Cortex of kidney (tissue), 1 donor: ENCODE measurements around the gene PHACTR3.

Source experiments
- DNase-seq: peaks from one replicate; lab custom pipeline; 2025; lab: John Stamatoyannopoulos, UW

The PHACTR3 gene

DNA sequence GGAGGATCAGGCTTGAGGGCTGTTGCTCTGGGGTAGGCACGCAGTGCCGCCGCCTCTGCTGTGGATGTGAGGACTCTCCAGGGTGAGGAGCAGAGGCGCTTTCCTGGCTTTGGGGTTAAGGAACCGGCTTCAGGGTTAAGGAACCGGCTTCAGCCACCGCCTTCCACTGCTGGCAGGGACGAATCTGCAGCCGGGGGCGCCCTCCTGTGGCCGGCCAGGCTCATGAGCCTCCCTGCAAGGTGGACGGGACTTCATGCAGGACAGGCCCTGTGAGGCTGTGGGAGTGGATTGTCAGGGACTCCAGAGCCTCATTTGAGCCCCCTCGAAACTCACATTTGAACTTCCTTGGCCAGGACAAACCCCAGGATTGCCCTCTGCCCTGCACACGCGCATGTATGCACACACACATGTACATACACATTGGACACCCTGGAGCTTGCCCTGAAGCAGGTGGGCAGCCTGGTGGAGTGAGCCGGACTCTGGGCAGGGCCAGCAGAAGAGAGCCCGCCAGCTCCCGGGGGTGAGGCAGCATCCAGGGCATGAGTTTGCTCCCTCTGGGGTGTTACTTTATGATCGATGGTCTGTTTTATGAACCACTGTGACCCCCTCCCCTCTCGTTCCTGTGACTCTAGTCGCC lies 146.9 kb downstream of the PHACTR3 start:
- DNase-seq: no peak

DNA sequence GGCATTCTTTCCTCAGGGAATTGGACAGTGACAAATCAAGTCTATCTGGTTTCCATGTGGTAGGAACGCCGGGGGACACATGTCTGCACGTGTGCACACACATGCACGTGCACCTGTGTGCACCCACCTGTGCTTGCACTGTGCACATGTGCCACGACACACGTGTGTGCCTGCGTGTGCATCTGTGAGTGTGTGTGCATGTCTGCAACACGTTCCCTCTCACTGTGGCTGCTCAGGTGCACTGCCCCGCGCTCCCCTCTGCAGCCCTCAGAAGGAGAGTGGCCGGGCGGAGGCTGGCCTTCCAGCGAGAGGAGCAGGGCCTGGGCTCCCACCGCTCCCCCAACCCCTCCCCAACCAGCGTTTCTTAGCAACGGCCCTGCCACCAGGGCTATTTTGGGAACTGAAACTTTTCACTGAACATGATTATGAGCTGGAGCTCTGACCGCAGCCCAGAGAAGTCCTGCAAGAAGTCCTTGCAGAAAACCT lies 147.8 kb downstream of the PHACTR3 start:
- DNase-seq: no peak

DNA sequence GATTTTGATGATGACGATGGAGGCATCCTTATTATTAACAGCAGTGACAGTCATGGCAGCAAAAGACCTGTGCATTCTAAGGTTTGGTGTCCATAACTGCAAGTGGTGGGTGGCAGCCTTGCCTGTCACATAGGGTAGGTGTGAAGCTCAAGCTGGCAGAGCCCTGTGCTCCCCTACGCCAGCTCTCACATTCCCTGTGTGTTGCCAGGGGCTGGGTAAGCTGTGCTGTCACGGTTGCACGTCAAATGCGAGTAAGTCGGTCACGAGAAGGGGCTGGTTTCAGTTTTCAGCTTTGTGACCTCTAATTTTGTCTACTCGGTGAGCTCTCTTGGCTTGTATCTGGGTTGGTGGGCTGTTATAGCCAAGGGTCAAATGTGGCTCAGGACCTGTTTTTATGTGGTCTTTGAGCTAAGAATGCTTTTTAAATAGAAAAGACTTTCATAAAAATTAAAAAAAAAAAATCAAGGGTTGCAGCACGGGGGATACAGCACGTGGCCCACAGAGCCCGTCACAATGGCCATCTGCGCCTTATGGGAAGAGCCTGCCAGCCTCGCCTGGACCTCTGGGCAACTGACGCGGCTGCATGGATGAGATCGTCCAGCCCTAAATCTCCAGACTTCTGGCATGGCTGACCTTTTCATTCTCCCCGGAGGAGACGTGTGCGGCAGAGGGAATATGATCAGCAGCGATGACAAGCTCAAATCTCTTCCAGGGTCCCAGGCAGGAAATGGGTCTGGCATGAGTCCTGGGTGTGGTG lies 148.5 kb downstream of the PHACTR3 start:
- DNase-seq: no peak

DNA sequence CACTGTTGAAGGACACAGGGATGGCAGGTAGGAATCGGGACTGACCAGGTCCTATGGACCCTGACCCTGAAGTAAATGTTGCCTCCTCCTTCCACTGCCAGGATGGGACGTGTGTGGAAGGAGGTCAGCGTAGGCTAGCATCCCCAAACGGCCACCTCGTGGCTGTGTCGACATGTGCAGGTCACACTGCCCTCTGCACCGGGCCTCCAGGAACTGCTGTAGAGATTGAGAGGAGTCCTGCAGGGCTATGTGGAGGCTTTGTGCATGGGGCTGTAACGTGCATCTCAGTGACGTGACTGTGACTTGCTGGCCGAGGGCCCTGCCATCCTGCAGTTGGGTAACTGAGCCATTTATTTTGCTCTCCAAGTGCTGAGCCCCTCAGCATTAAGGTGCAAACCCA lies 149.5 kb downstream of the PHACTR3 start:
- no peak for DNase-seq

DNA sequence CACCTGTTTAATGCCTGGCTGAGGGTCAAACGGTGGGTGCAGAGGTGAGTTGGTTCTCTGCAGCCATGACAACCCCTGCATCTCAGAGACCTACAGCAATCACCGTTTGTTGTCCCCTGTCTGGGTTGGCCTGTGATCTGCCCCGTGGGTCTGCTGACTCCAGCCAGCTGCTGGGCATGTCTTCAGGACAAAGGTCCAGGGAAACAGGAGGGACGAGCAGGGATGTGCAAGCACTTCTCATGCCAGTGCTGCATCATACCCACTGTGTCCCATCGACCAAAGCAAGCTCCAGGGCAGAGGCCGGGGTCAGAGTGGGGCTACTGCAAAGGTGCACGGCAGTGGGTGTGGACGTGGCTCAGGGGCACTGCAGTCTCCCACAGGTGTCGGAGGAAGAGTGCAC lies 150.2 kb downstream of the PHACTR3 start:
- no peak for DNase-seq

DNA sequence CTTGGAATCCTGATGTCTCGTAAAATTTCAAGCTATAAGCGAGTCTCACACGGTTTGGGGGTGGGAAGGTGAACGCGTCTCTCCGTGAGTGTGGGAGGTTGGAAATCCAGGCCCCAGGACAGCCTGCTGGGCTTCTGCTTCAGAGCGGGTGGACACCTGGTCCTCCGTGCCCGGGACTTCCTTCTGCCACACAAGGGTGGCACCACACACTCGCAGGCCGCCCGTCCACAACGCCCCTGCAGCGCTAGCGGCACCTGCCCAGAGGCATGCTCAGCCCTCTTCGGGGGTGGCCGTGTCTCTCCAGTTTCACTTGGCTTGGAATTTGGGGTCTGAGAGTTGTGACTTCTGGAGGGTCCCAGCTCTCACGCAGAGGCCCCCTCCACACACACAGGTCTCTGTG lies 151.9 kb downstream of the PHACTR3 start:
- DNase-seq: no peak

DNA sequence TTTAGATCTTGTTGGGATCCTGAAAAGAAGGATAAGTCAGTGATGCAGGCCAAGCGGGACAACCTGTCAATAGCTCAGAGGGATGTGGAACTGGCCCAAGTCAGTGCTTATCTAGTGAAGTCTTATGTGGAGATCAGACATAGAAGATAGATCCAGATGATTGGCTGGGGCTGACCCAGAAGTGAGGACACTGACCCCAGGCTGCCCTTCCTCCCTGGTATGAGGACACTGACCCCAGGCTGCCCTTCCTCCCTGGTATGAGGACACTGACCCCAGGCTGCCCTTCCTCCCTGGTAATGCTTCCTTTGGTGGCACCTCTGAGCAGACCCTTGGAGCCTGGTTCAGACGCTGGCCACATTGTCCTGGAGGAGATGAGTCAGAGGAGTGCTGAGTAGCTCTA lies 159.7 kb downstream of the PHACTR3 start:
- DNase-seq: no peak

DNA sequence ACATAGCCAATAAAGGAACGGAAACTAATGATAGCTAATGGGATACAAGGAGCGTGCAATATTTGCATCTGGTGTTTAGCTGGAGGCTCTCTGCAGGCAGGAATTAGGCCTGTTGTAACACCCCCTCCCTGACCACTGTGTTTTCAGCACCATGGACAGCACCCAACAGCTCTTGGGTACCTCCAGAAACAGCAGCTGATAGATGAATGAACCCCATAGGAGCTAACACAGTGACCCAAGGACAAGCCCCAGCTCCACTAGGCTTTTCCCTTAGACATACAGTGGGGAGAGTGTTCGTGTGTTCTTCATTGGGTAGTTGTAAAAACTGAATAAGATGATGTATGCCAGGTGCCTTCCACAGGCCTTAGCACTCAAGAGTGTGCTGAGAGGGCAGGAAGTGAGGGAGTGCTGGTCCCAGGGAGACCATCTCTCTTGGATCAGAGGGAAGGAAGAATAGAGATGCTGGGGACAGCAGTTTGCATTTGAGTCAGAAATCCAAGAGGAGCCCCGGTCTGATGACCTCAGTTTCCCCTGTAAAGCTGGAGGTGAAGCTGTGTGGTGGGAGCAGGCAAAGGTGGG lies 161.3 kb downstream of the PHACTR3 start:
- DNase-seq: no peak

DNA sequence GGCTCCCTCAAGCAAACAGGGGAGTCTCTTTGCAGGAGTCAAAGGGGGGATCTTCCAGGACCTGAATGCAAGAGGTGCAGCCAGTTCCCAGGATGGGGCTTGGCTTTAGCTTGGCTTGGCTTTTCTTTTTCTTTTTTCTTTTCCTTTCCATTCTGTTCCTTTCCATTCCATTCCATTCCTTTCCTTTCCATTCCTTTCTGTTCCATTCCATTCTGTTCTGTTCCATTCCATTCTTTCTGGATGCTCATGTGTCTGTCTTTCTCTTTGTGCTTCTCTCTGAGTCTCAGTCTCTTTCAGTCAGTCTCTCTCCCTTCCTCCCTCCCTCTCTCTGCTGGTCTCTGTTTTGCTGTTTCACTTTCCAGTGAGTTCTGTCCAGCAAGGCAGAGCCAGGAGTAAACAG lies 163.3 kb downstream of the PHACTR3 start:
- no peak for DNase-seq

DNA sequence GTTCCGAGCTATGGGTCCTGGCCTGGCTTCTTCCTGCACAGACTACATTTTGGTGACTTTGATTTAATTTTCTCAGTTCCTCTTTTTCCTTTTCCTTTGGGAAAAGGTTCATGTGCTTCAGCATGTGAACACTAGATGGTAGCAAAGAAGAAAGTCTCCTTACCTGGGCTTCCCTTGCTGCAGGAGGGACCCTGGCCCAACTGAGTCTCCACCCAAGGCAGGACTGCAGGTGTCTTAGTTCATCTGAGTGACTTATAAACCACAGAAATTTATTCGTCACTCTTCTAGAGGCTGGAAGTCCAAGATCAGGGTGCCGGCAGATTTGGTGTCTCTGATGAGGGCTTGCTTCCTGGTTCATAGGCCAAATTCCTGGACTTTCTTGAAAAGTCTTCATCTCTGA lies 165.9 kb downstream of the PHACTR3 start:
- no peak for DNase-seq

DNA sequence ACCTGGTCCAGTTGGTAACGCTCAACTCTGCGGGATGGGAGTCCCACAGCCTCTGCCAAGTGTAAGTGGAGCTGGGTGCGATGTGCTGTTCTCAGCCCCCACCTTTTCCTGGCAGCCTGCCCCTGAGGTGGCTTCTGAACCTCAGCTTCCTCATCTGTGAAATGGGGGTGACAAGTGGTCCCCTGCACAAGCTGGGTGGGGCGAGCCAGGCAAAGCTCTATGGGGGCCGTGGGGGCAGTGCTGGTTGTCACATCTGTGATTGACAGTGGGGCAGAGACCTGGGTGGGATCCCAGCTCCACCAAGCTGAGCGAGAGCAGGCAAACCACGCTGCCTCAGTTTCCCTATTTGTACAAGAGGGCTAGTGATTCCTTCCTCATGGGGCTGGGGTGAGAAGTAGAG lies 166.5 kb downstream of the PHACTR3 start:
- DNase-seq: no peak

DNA sequence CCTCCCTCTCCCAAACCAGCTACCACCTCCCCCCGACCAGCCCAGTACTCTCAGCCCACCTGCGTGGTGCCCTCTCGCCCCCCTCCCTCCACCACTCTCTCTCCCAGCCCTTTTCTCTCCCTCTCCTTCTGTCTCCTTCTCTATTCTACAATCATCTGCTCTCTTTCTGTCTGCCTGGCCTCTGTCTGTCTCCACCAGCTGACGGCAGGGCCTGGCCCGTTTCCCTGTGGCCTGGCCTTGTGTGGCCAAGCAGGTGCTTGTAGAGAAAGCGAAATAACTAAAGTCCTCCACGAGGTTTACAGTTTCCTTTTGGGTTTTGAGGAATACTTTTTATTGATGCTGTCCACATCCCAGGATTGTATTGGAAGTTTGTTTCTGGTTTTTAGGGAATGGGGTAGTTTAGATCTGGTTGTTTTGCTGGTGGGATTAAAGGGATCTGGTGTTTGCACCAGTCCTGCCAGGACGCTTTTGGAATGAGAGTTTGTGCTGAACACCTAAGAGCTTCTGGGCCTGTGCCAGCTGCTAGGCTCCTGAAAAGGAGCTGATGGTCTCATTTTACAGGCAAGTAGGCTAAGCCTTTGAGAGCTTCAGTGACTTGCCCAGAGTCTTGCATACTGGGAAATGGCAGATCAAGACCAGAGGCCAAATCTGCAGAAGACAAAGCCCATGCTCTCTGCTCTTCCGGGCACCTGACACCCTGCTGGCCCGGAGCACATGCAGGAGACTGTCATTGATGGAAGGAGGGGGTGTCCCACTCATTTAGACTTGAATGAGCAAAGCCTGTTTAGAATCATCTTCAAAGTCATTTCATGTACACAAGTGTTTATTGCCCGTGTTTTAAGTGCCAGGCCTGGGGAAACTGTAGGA lies 167.4 kb downstream of the PHACTR3 start:
- no peak for DNase-seq

DNA sequence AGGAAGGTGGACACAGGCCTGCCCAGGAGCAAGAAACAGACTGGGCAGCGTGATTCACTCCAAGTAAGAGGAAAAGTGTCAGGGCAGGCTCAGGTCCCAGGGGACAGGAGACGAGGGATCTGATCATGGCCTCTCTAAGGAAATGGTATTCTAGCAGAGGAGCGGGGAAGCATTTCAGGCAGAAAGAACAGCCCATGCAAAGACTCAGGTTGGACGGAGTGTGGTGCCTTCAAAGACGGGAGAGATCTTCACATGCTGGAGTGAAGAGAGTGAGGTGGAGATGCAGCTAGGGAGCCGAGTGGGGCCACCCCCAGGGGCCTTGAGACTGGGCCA lies 168.0 kb downstream of the PHACTR3 start:
- DNase-seq: no peak

DNA sequence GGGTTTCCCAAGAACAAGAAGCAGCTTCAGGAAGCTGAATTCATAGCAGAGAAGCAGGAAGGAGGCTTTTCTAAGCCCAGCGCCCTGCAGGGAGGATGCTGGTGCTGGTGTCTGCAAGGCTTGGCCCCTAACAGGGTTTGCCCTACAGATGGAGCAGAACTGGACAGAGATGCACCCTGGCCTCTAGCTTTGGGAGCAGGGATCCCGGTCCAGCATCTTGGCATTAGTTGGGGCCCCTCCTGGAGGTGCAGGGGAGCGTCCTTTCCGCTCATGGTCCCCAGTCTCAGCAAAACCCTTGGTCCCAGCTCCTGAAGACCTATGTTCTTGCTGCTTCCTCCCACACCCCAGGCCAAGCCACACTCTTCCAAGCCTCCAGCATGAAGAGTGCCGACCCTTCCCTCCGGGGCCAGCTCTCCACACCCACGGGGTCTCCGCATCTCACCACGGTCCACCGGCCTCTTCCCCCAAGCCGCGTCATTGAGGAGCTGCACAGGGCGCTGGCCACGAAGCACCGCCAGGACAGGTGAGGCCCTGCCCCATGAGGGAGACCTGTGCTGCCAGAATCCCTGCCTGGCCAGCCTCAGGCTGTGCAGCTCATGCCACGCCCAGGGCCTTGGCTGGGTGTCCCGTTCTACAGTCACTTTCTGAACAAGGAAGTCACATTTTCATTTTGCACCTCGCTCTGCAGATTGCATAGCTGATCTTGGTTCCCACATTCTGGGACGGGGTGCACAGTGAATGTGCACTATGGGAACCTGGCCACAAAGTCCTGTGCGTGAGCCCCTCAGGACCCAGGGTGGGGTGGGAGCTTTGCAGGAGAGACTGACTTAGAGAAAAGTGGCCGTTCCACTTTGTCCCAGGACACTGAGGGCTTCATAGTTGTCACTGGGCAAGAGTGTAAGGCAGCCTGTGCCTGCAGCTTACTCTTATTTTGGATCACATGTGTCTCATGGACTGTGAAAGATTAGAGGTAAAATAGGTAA lies 168.9 kb downstream of the PHACTR3 start:
- no peak for DNase-seq

DNA sequence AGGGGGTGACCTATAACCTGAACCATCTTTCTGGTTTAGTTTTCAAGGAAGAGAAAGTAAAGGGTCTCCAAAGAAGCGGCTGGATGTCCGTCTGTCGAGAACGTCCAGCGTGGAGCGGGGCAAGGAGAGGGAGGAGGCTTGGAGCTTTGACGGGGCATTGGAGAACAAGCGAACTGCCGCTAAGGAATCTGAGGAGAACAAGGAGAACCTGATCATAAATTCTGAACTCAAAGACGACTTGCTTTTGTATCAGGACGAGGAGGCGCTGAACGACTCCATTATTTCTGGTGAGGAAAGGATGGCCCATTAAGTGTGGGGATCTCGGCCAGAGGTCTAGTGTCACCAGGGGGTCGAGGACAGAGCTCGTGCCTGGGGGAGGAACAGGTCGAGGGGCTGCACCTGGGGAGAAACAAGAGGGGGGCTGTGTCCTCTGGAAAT lies 169.9 kb downstream of the PHACTR3 start:
- no peak for DNase-seq

DNA sequence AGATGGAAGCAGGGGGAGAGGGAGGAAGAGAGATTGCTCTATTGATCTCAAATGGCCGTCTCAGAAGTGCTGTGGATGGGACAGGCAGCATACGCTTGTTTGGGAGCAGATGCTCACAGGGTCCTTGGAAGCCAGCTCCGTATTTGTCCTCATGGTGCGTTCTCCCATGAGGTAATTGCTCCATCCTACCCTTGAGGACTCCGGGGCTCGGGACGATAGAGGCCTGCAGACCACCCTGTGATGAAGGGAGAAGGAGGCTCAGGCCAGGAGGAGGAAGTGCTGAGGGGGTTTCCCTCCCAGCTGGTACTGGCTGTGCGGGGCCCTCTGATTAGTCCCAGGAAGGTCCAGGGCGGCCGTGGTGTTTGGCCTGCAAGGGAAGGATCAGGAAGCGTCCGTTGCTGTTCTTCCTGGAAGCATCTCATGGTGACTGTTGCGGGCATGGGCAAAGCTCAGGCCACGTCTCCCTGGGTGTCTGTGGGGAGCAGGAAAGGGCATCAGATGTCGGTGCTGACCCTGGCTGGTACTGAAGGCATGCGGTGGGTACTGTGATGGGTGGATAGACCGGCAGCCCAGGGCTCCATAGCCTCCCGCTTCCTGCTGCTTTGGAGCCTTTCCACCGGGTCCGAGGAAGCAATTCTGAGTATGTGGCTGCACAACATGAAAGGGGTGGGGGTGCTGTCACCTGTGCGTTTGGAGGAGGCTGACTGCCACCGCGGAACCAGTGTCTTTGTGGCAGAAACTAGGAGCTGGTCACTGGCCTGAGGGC lies 170.8 kb downstream of the PHACTR3 start:
- no peak for DNase-seq

DNA sequence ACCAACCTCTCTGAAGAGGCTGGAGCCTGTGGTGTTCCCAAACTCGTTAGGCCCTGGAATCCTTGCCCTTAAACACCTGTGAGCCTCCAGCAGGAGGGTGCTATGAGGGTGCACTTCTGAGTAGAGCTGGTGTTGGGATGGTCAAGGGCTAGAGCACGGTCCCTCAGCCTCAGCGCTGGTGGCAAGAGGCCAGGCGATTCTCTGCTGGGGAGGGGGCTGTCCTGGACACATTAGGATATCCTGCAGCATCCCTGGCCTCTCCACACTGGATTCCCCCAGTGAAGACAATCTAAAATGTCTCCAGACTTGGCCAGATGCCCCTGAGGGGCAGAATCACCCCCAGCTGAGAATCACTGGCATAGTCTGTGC lies 171.3 kb downstream of the PHACTR3 start:
- no peak for DNase-seq

DNA sequence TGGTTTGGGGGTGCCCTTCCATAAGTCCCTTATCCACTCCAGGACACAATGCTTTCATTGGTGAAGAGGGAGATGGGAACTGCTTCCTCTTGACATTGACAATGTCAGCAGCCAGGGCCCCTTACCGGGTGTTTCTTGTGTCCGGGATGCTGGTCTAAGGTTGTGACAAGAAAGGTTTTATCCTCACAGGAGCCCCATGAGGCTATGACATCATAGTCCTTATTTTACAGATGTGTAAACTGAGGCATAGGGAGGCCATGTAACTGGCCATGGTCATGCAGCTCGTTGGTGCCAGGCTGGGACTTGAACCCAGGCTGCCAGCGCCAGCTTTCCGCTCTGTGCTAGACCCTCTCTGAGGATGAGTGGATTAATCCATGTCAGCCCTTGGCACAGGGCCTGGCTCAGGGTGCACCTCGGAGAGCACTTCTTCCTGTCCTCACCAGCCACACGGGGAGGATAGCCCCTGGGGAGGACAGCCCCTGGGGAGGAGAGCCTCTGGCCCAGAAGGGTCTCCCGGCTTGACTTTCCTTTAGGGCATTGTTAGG lies 171.8 kb downstream of the PHACTR3 start:
- no peak for DNase-seq

DNA sequence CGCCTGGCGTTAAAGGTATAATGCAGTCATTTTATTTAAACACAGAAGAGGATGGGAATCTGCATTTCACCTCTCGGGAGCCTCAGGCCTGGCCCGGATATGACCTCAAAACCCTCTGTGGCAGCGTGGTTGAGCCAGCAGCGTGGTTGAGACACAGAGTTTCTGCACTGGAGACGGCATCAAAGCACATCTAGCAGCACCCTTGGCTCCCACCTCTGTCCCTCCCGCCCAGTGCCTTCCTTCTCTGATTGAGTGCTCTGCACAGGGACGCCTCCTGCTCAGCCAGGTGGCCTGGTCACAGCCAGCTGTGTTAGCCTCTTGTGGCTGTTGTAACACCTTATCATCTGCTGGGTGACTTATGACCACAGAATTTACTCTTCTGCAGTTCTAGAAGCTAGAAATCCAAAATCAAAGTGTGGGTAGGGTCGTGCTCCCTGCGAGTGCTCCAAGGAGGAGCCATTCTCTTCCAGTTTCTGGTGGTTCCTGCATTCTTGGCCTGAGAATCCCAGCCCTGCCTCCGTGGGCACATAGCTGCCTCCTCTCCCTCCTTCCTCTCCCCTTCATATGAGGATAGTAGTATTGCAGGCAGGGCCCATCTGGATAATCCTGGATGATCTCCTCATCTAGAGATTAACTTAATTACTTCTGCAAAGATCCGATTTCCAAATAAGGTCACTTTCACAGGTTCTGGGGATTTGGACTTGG lies 172.4 kb downstream of the PHACTR3 start:
- no peak for DNase-seq

DNA sequence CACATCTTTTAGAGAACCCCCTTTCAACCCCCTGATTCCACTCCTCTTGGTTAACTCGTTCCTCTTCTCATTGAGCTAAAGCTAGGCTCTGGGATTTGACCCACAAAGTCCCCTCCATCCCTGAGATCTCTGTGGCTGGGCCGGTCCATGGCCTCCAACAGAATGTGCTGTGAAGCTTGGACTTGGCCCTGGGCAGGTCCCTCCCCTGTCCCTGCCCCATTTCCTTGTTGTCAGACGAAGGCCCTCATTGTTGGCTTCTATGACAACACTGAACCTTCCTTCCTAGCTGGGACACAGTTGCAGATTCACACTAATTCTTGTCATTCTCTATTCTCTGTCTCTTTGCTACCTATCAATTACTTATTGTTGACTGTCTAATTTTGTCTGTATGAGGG lies 173.0 kb downstream of the PHACTR3 start:
- DNase-seq: no peak
